ENCODE data around the gene PIGN.

DNA sequence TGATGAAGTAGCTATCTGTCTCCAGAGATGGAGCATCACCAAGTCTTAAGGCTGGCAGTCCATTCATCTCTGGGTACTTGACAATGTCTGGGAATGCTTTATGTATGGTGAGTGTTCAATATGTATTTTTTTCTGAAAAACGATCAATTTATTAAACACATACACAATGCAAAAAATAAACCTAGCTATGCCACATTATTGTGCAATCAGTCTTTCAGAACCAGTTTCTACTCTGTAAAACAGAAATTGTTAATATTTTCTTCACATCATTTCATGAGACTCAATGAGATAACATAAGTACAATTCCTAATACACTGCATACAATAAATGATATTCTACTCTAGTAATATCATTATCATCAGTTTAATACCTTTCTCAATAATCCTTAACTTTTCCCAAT, 122.5 kb downstream of the PIGN start:
- TF ChIP-seq TEAD4 (IDR thresholded peaks at IDR 0.05; ENCODE audit: low read depth, low read length) (no peak), SUZ12 (IDR thresholded peaks at IDR 0.05; ENCODE audit: low read length) (no peak), POLR2A (IDR thresholded peaks at IDR 0.05; ENCODE audit: control extremely low read depth in 1 of 2, low read depth in 2 of 2, low read length in 2 of 2) (no peak), SP1 (IDR thresholded peaks at IDR 0.05; ENCODE audit: low read depth, low read length) (no peak), POLR2AphosphoS5 (IDR thresholded peaks at IDR 0.05; ENCODE audit: low read depth, low read length) (no peak), ASH2L (IDR thresholded peaks at IDR 0.05; ENCODE audit: low read length) (no peak), TBP (IDR thresholded peaks at IDR 0.05; ENCODE audit: low read depth, low read length) (no peak), ZNF274 (IDR thresholded peaks at IDR 0.05; ENCODE audit: borderline replicate concordance, extremely low read depth, low read length) (no peak)
- TF ChIP-seq, protein P1, sequence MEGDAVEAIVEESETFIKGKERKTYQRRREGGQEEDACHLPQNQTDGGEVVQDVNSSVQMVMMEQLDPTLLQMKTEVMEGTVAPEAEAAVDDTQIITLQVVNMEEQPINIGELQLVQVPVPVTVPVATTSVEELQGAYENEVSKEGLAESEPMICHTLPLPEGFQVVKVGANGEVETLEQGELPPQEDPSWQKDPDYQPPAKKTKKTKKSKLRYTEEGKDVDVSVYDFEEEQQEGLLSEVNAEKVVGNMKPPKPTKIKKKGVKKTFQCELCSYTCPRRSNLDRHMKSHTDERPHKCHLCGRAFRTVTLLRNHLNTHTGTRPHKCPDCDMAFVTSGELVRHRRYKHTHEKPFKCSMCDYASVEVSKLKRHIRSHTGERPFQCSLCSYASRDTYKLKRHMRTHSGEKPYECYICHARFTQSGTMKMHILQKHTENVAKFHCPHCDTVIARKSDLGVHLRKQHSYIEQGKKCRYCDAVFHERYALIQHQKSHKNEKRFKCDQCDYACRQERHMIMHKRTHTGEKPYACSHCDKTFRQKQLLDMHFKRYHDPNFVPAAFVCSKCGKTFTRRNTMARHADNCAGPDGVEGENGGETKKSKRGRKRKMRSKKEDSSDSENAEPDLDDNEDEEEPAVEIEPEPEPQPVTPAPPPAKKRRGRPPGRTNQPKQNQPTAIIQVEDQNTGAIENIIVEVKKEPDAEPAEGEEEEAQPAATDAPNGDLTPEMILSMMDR (IDR thresholded peaks at IDR 0.05; ENCODE audit: control extremely low read depth in 1 of 3, insufficient read depth in 1 of 3, low read depth in 1 of 3, low read length in 3 of 3): no peak
- TF ChIP-seq, protein P2, sequence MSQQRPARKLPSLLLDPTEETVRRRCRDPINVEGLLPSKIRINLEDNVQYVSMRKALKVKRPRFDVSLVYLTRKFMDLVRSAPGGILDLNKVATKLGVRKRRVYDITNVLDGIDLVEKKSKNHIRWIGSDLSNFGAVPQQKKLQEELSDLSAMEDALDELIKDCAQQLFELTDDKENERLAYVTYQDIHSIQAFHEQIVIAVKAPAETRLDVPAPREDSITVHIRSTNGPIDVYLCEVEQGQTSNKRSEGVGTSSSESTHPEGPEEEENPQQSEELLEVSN (IDR thresholded peaks at IDR 0.05): no peak

Measured in H1 (cell line).